ES-I3 (cell line): Measurements from ENCODE around the gene TCF3.

Experiments used
- H3K36me3 ChIP-seq: 2 replicates; pipeline ENCODE4 v1.6.1; 2013; ENCODE audit warnings: mild to moderate bottlenecking, low read length, control low read depth, moderate library complexity; ENCODE audit not compliant: insufficient read depth
- H3K4me1 ChIP-seq: 2 replicates; pipeline ENCODE4 v1.6.1; 2013; ENCODE audit warnings: mild to moderate bottlenecking, control low read depth, low read length; ENCODE audit not compliant: insufficient read depth
- H3K9ac ChIP-seq: 2 replicates; pipeline ENCODE4 v1.6.1; 2013; ENCODE audit warnings: low read depth, mild to moderate bottlenecking, low read length, moderate library complexity
- H3K9me3 ChIP-seq: 2 replicates; pipeline ENCODE4 v1.6.1; 2013; ENCODE audit warnings: mild to moderate bottlenecking, low read length, moderate library complexity; ENCODE audit not compliant: control insufficient read depth, insufficient read depth

TCF3 gene

DNA sequence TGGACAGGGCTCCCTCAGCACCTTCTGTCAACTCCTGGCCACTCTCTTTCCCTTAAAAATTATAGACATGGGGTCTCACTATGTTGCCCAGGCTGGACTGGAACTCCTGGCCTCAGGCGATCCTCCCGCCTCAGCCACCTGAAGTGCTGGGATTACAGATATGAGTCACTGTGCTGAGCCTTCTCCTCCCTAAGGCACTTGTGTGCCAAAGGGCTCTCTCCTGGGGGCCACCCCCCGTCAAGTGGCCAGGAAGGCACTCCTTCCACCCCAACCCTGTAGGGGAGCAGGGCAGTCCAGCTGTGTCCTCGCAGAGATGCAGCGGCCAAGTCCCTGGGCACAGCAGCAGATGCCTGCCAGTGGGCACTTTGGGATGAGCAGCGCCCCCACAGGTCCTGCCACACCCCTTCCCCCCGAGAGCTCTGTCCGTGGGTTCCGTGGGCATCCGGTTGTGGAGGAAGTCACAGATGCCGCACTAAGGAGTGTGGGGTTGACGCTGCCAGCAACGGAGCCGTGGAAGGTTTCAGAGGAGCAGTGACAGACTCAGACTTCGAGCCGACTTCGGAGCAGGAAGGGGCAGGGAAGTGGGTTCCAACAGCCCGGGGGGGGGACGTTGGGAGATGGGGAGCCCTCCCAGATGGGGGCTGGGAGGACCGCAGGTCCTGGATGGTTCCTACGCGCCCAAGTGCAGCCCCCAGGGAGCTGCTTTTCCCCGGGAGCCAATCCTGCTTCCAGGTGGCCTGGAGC lies 43.9 kb downstream of the TCF3 start:
- Histone ChIP-seq H3K9ac (no peak overlapping the region), H3K4me1 (no peaks in the 10 kb centered on the region; the same call in 1 of the 2 replicates), H3K9me3 (no peaks in the 10 kb centered on the region), H3K36me3 (peaks cover 11% of the 10 kb centered on the region; the same call in 1 of the 2 replicates)

DNA sequence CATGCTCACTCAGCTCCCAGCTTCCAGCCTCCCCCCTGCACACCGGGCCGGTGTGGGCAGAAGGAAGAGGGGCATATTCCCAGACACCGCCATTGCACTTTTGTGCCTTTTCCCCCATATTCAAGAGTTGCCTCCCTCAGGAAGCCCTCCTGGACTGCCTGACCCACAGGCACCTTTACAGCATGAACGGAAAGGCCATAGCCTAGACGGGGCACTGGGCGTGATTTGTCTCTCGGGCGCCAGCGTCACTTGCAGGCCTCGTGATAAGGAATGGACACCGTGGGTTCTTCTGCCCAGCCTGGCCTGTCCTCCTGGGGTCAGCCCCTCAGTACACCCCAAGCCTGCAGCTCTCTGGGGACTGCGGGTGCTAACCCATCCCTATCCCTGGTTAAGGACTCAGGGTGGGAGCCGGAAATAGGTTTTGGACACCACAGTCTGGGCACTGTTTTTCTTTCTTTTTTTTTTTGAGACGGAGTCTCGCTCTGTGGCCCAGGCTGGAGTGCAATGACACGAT lies 46.2 kb downstream of the TCF3 start:
- no peaks in the 10 kb centered on the region; the same call in 1 of the 2 replicates for H3K4me1 ChIP-seq

GRCh38 chr19:1605236-1606137 lies 46.9 kb downstream of the TCF3 start, which contains the start of gene UQCR11:
Gene UQCR11 (minus strand): TSS chr19:1605462. CDS start chr19:1605409, 53 bp downstream.
- no peaks in the 10 kb centered on the region; the same call in 1 of the 2 replicates for H3K36me3 ChIP-seq
- no peaks in the 10 kb centered on the region; the same call in 1 of the 2 replicates for H3K4me1 ChIP-seq
- H3K9me3 ChIP-seq: no peaks in the 10 kb centered on the region
- peak within 1 kb of the TSS; percentile 99 for H3K9ac ChIP-seq

More for the DNA sequence above, 46.2 kb downstream of the TCF3 start:
- Histone ChIP-seq H3K9me3 (no peaks in the 10 kb centered on the region), H3K9ac (peak overlapping the region; percentile 88), H3K36me3 (peaks cover 2% of the 10 kb centered on the region)

DNA sequence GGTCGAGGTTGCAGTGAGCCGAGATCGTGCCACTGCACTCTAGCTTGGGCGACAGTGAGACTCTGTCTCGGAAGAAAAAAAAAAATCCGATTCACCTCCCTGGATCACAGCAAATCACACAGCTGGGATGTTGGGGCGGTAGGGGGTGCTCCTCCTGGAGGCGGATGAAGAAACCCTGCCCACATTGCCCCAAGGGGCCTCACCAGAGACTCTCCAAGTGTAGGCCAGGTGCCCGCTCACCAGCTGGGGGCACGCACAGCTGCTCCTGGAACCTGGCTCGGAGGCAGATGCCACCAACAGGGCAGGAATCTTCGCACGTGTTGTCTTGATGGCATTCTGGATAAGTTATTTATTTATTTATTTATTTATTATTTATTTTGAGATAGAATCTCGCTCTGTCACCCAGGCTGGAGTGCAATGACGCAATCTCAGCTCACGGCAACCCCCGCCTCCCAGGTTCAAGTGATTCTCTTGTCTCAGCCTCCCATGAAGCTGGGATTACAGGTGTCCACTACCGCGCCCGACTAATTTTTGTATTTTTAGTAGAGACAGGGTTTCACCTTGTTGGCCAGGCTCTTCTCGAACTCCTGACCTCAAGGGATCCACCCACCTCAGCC lies 50.2 kb downstream of the TCF3 start:
- Histone ChIP-seq H3K4me1 (no peaks in the 10 kb centered on the region; the same call in 1 of the 2 replicates), H3K9me3 (no peaks in the 10 kb centered on the region), H3K9ac (no peak overlapping the region), H3K36me3 (peaks cover 8% of the 10 kb centered on the region)

DNA sequence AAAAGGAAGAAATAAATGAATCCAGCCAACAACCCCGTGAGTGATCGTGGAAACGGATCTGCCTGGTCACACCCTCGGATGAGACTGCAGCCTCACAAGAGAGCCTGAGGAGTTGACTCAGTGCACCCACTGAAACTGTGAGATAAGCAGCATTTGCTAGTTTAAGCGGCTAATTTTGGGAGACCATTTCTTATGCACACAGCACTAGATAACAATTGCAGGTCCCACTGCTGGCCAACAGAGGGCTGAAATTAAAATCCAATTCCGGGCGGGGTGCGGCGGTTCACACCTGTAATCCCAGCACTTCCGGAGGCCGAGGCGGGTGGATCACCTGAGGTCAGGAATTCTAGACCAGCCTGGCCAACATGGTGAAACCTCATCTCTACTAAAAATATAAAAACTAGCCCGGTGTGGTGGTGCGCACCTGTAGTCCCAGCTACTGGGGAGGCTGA lies 50.8 kb downstream of the TCF3 start:
- H3K4me1 ChIP-seq: no peaks in the 10 kb centered on the region; the same call in 1 of the 2 replicates
- no peak overlapping the region for H3K9ac ChIP-seq
- H3K36me3 ChIP-seq: peaks cover 10% of the 10 kb centered on the region
- H3K9me3 ChIP-seq: no peaks in the 10 kb centered on the region

DNA sequence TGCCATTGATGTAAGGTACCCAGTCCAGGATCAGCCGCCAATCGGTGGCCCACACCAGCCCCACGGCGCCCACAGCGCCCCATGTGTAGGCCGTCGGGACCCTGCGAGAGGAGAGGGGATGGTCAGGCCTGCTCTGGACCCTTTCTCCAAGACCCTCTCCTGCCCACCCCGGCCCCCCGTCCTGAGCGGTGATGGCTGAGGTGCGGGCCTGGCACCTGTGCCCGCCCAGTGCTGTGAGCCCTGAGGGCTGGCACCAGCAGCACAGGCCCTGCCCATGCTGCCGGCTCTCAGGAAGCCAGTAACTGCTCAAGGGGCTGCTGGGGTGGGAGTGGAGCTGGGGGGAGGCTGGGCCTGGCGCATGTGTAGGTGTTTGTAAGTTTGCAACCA lies 53.0 kb downstream of the TCF3 start:
- Histone ChIP-seq H3K9me3 (no peaks in the 10 kb centered on the region), H3K36me3 (peaks cover 10% of the 10 kb centered on the region), H3K4me1 (no peaks in the 10 kb centered on the region), H3K9ac (no peak overlapping the region)

DNA sequence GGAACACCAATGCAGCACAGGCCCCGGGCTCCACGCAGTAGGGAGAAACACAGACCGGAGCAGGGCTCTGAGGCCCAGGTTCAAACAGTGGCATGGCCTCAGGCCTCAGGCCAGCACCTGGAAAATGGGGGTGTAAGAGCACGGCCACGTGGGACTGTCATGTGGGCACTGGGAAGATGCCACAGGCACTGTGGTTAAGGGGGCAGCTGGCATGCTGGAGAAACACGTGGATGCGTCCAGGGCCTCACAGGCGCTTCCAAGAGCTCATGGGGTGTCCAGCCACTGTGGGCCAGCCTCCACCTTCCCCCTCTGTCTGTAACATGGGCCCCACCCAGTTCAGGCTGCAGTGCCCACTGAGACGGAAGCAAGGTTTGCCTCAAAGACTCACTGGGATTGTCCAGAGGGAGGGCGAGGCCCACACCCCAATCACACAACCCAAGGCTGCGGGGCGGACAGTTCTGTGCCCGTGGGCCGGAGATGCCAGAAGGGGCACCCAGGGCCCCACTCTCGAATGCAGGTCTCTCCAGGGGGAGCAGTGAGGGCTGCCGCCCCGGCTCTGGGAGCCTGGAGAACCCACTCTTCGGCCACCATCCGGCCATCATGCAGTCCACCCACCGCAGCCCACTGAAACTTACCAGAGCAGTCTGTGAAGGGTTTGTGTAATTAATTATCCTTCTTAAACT lies 53.5 kb downstream of the TCF3 start:
- H3K4me1 ChIP-seq: no peaks in the 10 kb centered on the region
- no peaks in the 10 kb centered on the region for H3K9me3 ChIP-seq
- peaks cover 10% of the 10 kb centered on the region for H3K36me3 ChIP-seq
- no peak overlapping the region for H3K9ac ChIP-seq

- peaks cover 13% of the 10 kb centered on the region for H3K36me3 ChIP-seq
- H3K4me1 ChIP-seq: peaks cover 4% of the 10 kb centered on the region
- H3K9me3 ChIP-seq: no peaks in the 10 kb centered on the region
- H3K9ac ChIP-seq: peak overlapping the region; percentile 86; the same call in 1 of the 2 replicates
Observed at GRCh38 chr19:1593501-1593772, 59.0 kb downstream of the TCF3 start.

- Histone ChIP-seq H3K9me3 (no peaks in the 10 kb centered on the region), H3K36me3 (peaks cover 13% of the 10 kb centered on the region), H3K9ac (peak within 1 kb of the TSS; percentile 100), H3K4me1 (peaks cover 4% of the 10 kb centered on the region)
Observed at GRCh38 chr19:1592755-1593500, 59.5 kb downstream of the TCF3 start, which contains the start of gene MBD3. Gene MBD3 (minus strand): TSS chr19:1592865. CDS start chr19:1592631, 234 bp downstream.

GRCh38 chr19:1592024-1592754 lies 60.2 kb downstream of the TCF3 start:
- peaks cover 5% of the 10 kb centered on the region for H3K36me3 ChIP-seq
- H3K4me1 ChIP-seq: peaks cover 4% of the 10 kb centered on the region
- H3K9ac ChIP-seq: peak overlapping the region; percentile 100
- H3K9me3 ChIP-seq: no peaks in the 10 kb centered on the region

- peaks cover 4% of the 10 kb centered on the region for H3K4me1 ChIP-seq
- peak overlapping the region; percentile 100 for H3K9ac ChIP-seq
- H3K36me3 ChIP-seq: 0 out of 2 replicates have a peak, but pooled peaks cover 3% of the 10 kb centered on the region
- H3K9me3 ChIP-seq: no peaks in the 10 kb centered on the region
Observed at GRCh38 chr19:1591421-1592023, 60.9 kb downstream of the TCF3 start.

DNA sequence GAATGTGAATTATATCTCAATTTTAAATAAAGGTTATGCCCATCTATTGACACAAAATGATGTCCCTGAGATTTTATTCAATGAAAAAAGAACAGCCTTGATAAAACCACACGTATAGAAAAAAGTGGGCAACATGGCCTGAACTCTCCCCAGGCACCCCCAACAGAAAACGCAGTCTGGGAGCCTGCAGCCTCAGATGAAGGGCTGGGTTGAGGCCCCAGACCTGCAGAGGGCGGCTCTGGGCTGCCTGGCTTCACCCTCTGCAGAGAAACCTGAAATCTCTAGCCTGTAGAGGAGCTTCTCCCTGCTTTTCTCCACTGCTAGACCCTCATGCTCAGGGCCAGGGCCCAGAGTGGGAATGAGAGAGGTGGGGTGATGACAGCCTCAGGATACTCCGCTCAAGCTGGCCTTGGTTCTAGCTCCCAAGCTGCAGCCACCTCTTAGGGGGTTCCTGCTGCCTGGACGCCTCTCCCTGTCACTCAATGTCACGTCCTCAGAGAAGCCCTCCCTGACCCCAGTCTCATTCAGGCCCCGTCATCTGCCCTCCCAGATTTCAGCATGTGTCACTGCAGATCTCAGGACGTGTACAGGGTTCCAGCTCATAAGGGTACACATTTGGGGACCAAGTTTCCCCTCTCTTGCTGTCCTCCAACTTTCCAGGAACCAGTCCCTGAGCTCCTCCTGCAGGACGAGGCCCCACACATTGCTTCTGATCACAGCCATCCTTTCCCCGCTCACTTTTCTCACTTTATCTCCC lies 61.6 kb downstream of the TCF3 start:
- Histone ChIP-seq H3K36me3 (peaks cover 5% of the 10 kb centered on the region; the same call in 1 of the 2 replicates), H3K4me1 (peaks cover 4% of the 10 kb centered on the region), H3K9me3 (no peaks in the 10 kb centered on the region), H3K9ac (peak overlapping the region; percentile 100)
